Endodermal cell (in vitro differentiated cells): Measurements from ENCODE around the gene NEAT1. TPM values are rescaled to one million over a fixed set of nuclear protein-coding genes. Genes with fewer than 3 reads are reported as not detected.

Source experiments
- DNase-seq: peaks from one replicate; pipeline ENCODE4 v3.0.0-alpha.2; 2017
- H3K27ac ChIP-seq: 2 replicates; pipeline ENCODE4 v1.5.1; 2013; ENCODE audit warnings: mild to moderate bottlenecking, low read depth, low read length, moderate library complexity
- H3K27me3 ChIP-seq: 2 replicates; pipeline ENCODE4 v1.6.1; 2013; ENCODE audit warnings: mild to moderate bottlenecking, low read length, moderate library complexity; ENCODE audit not compliant: insufficient read depth, control insufficient read depth, poor library complexity, severe bottlenecking
- H3K36me3 ChIP-seq: 2 replicates; pipeline ENCODE4 v1.7.0; 2013; ENCODE audit warnings: mild to moderate bottlenecking, low read length, moderate library complexity; ENCODE audit not compliant: control insufficient read depth, insufficient read depth
- H3K4me1 ChIP-seq: one replicate; pipeline ENCODE4 v1.7.0; 2013; ENCODE audit warnings: low read length; ENCODE audit not compliant: control insufficient read depth, insufficient read depth
- H3K4me3 ChIP-seq: 2 replicates; pipeline ENCODE4 v1.5.1; 2013; ENCODE audit warnings: mild to moderate bottlenecking, low read length, moderate library complexity
- H3K9ac ChIP-seq: 2 replicates; pipeline ENCODE4 v1.6.1; 2013; ENCODE audit warnings: mild to moderate bottlenecking, low read length, moderate library complexity; ENCODE audit not compliant: poor library complexity, severe bottlenecking; ENCODE audit errors: extremely low read depth
- H3K9me3 ChIP-seq: 2 replicates; pipeline ENCODE4 v1.6.1; 2013; ENCODE audit warnings: mild to moderate bottlenecking, low read length, moderate library complexity; ENCODE audit not compliant: control insufficient read depth
- H3K27ac Mint-ChIP-seq: 2 replicates; pipeline ENCODE4 v1.8.0; 2020; ENCODE audit warnings: mixed read lengths
- H3K27me3 Mint-ChIP-seq: 2 replicates; pipeline ENCODE4 v1.8.0; 2021; ENCODE audit warnings: mild to moderate bottlenecking, mixed read lengths; ENCODE audit not compliant: insufficient read depth
- H3K36me3 Mint-ChIP-seq: 2 replicates; pipeline ENCODE4 v1.8.0; 2020; ENCODE audit warnings: low read depth, mixed read lengths
- H3K4me1 Mint-ChIP-seq: 2 replicates; pipeline ENCODE4 v1.8.0; 2020; ENCODE audit warnings: mixed read lengths
- H3K4me3 Mint-ChIP-seq: 2 replicates; pipeline ENCODE4 v1.8.0; 2020; ENCODE audit warnings: mild to moderate bottlenecking, moderate library complexity, mixed read lengths
- H3K9me3 Mint-ChIP-seq: 2 replicates; pipeline ENCODE4 v1.8.0; 2020; ENCODE audit warnings: mild to moderate bottlenecking, mixed read lengths
- CTCF ChIP-seq: fragments of 200-600 bp; sonication (generic); conservative IDR thresholded peaks from 2 replicates; pipeline ENCODE4 v1.5.0; 2021; ENCODE audit warnings: antibody characterized with exemption, mild to moderate bottlenecking
- WGBS, 2 experiments: methylation state at CpG; one replicate each; pipeline versions ENCODE4 v1.1.5 to v1.1.7; 2013; ENCODE audit warnings: missing lambda C conversion rate in 2 of 2, mixed read lengths in 1 of 2; ENCODE audit not compliant: insufficient coverage in 1 of 2, insufficient read length in 1 of 2; 5-methylcytosine and 5-hydroxymethylcytosine counted together
- total RNA-seq, 2 donors: library from RNA; stranded (reverse); fragmentation: NEBNext Ultra II Directional in 1 of 2; extraction: Animal tissue kit (Norgen Biotek cat#: 25700) in 1 of 2; gene quantifications; 2 replicates in 1 of 2; 3 replicates in 1 of 2; pipeline ENCODE4 v1.2.1, GENCODE V29; 2021

The NEAT1 gene
- total RNA-seq, 2 donors from 2014 or later: 61.3 to 85.2 TPM

- Mint-ChIP-seq H3K27me3 (peaks cover 17% of the 10 kb centered on the region), H3K27ac (no peak overlapping the region), H3K9me3 (no peaks in the 10 kb centered on the region), H3K36me3 (no peaks in the 10 kb centered on the region), H3K4me3 (no peak overlapping the region), H3K4me1 (peaks cover 27% of the 10 kb centered on the region)
- DNase-seq: no peak
- Histone ChIP-seq H3K4me1 (no peaks in the 10 kb centered on the region), H3K36me3 (no peaks in the 10 kb centered on the region), H3K9me3 (no peaks in the 10 kb centered on the region), H3K9ac (no peak overlapping the region), H3K27me3 (peaks cover 25% of the 10 kb centered on the region), H3K27ac (no peak overlapping the region), H3K4me3 (no peak overlapping the region)
- no peak for TF ChIP-seq CTCF
- 92 to 100% methylated on average over 2 of the region's 2 CpGs for WGBS, 2 experiments
These were observed 59.8 kb downstream of the NEAT1 start for GRCh38 chr11:65482306-65482850.

GRCh38 chr11:65485920-65486219, 63.3 kb downstream of the NEAT1 start:
- Histone ChIP-seq H3K4me1 (peaks cover 22% of the 10 kb centered on the region), H3K27me3 (peaks cover 25% of the 10 kb centered on the region), H3K36me3 (no peaks in the 10 kb centered on the region), H3K27ac (peak overlapping the region; percentile 47), H3K9ac (no peak overlapping the region), H3K4me3 (no peak overlapping the region), H3K9me3 (no peaks in the 10 kb centered on the region)
- no peaks in the 10 kb centered on the region for H3K9me3 Mint-ChIP-seq
- H3K27me3 Mint-ChIP-seq: peaks cover 17% of the 10 kb centered on the region
- DNase-seq: no peak
- no peak for TF ChIP-seq CTCF
- H3K36me3 Mint-ChIP-seq: no peaks in the 10 kb centered on the region
- 58 to 79% methylated on average over 2 to 5 of the region's 5 CpGs for WGBS, 2 experiments
- no peak overlapping the region for H3K27ac Mint-ChIP-seq
- peaks cover 41% of the 10 kb centered on the region for H3K4me1 Mint-ChIP-seq
- no peak overlapping the region for H3K4me3 Mint-ChIP-seq

- H3K27ac Mint-ChIP-seq: peak overlapping the region; percentile 50
- peaks cover 17% of the 10 kb centered on the region for H3K27me3 Mint-ChIP-seq
- no peaks in the 10 kb centered on the region for H3K36me3 Mint-ChIP-seq
- Histone ChIP-seq H3K9ac (no peak overlapping the region), H3K4me3 (no peak overlapping the region), H3K27ac (peak overlapping the region; percentile 94), H3K9me3 (no peaks in the 10 kb centered on the region), H3K36me3 (no peaks in the 10 kb centered on the region), H3K4me1 (peaks cover 28% of the 10 kb centered on the region), H3K27me3 (peaks cover 25% of the 10 kb centered on the region)
- no peak overlapping the region for H3K4me3 Mint-ChIP-seq
- H3K4me1 Mint-ChIP-seq: peaks cover 46% of the 10 kb centered on the region
- no peaks in the 10 kb centered on the region for H3K9me3 Mint-ChIP-seq
- 75 to 83% methylated on average over 9 to 10 of the region's 10 CpGs for WGBS, 2 experiments
- no peak for DNase-seq
- no peak for TF ChIP-seq CTCF
These were observed 64.2 kb downstream of the NEAT1 start for GRCh38 chr11:65486570-65487466.
